GM04503 (cell line): ENCODE results near the gene SLC8A2.

Source experiments
- DNase-seq: peaks from one replicate; pipeline ENCODE4 v3.0.0-alpha.2; 2012; ENCODE audit warnings: low read depth

The SLC8A2 gene, protein sequence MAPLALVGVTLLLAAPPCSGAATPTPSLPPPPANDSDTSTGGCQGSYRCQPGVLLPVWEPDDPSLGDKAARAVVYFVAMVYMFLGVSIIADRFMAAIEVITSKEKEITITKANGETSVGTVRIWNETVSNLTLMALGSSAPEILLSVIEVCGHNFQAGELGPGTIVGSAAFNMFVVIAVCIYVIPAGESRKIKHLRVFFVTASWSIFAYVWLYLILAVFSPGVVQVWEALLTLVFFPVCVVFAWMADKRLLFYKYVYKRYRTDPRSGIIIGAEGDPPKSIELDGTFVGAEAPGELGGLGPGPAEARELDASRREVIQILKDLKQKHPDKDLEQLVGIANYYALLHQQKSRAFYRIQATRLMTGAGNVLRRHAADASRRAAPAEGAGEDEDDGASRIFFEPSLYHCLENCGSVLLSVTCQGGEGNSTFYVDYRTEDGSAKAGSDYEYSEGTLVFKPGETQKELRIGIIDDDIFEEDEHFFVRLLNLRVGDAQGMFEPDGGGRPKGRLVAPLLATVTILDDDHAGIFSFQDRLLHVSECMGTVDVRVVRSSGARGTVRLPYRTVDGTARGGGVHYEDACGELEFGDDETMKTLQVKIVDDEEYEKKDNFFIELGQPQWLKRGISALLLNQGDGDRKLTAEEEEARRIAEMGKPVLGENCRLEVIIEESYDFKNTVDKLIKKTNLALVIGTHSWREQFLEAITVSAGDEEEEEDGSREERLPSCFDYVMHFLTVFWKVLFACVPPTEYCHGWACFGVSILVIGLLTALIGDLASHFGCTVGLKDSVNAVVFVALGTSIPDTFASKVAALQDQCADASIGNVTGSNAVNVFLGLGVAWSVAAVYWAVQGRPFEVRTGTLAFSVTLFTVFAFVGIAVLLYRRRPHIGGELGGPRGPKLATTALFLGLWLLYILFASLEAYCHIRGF

GRCh38 chr19:47471733-47472457 is at the start of gene SLC8A2:
SLC8A2 (minus strand) TSS chr19:47471893; CDS start chr19:47466403, 5,490 bp downstream.
- DNase-seq: peak; percentile 8

DNA sequence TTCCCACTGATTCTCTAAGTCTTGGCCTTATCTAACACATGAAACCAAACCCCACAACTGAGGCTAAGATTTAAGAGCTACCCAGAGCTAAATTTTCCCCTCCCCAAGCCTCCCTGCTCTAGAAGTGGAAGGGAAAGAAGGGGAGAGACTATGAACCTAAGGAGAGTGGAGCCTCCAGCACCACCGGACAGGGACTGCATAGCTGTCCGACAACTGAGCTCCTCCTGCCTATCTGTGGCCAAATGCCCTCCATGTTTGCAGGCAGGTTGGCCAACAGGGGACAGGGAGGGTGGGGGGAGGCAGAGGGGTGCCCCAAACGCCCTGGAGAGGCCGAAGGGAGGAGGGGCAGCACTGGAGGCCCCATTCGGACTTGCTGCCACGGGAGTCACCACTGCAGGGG is 49.1 kb upstream of the SLC8A2 start:
- no peak for DNase-seq

DNA sequence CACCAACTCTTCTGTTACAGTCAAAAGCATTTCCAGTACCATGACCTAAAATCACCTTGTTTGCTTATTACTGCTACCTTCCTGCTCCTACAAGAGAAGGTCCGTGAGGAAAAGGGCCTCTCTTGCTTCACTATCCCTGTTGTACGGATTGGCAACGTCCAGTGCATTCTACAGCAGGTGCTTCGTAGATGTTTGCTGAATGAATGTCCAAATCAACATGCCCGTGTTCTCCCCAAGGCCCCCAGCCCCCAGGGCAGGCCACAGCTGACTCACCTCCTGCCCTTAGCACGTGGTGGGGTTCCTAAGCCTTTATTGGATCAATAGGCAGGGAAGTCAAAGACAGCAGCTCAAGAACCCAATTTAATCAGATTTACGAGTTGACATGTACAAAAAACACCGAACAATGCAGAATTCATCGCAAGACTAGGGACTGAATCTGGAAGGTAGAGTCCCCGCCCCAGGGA is 48.7 kb upstream of the SLC8A2 start:
- DNase-seq: no peak

GRCh38 chr19:47518854-47519253 is 47.2 kb upstream of the SLC8A2 start:
- DNase-seq: no peak

DNA sequence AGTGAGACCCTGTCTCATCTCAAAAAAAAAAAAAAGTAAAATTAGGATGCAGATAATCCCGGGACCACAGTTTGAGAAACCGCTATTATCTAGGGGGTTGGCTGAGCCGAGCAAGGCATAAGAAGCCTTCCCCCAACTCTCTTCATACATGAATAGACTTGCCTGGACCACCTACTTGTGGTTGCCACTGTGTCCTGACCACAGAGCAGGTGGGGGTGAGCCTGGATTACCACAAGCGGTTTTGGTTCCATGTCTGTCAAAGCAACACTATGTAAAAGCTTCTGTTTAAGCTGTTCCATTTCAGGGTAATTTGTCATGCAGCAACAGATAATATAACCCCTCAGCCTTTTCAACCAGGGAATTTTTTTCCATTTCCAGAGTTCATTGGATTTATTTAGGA is 46.4 kb upstream of the SLC8A2 start:
- no peak for DNase-seq

DNA sequence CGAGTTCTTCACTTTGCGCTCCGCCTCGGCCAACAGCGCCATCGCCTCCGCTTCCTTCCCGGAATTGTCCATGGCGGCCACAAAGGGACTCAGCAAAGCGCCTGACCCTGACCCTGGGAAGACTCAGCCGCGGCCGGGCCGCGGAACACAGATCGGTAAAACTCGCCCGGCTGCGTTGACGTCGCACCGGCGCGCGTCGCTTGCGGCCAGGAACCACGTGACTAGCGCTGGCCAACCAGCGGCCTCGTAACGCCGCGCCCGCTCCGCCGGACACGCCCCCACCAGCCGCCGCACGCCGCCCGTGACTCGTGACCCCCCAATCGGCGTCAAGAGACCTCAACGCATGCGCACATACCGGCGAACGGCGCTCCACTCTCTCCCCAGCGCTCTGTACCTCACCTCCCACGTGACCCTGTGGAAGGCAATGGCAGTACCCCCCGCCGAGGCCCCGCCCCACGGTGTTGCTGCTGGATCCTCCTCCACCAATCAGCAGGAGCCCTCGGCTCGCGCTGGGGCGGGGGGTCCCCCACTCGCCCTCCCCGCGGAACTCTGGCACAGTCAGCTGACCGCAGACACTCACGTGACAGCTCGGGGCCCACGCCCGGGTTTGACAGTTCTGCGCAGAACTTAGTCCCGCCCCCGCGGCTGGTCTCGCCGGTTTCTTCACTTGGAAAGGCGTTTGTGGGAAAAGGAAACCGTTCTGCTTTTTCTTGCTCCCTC is 43.3 kb upstream of the SLC8A2 start, which contains the start of gene NAPA:
Gene NAPA, minus strand, starts transcription at position 195 of the 720 bp plus-strand sequence. Its CDS starts 123 bp downstream, at position 72.
- DNase-seq: peak; percentile 98

GRCh38 chr19:47514151-47514868 is 42.6 kb upstream of the SLC8A2 start:
- DNase-seq: no peak

DNA sequence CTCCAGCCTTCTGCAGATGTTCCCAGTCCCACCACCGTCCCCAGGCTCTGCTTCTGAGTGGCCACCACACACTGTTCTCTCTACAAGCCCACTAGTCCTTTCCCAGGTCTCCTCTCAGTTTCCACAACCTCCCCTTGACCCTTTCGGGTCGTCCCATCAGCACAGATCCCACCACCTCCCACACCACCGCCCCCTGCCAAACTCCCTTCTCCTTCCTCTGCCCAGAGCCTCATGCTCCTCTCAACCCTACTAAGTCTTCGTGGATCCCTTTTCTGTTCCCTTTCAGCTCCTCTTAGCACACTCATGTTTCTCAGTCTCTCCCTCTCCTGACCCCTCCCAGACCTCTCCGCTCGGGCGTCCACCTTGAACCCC is 41.2 kb upstream of the SLC8A2 start:
- no peak for DNase-seq

- peak; percentile 37 for DNase-seq
Measured at GRCh38 chr19:47512183-47512947, 40.7 kb upstream of the SLC8A2 start.

- no peak for DNase-seq
Measured at GRCh38 chr19:47511681-47512080, 40.0 kb upstream of the SLC8A2 start.

- DNase-seq: no peak
Measured at GRCh38 chr19:47511128-47511517, 39.4 kb upstream of the SLC8A2 start.

- no peak for DNase-seq
Measured at GRCh38 chr19:47510516-47511127, 38.9 kb upstream of the SLC8A2 start.

DNA sequence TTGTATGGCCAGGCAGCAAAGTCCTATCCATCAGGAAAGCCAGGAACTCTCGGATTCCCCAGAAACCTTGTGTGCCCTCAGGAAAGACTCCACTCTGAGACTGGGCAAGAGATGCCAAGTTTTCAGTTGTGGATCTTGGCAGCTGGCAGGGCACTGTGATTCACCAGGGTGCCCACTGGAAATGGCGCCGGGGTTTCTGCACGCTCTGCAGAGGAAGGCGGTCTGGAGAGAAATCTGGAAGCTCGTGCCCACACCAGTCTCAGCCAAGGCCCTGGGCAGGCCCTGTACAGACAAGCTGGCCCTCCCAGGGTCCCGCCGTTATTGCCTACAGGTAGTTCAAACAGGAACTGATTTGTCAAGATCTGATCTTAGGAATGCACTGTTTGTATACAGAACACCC is 38.3 kb upstream of the SLC8A2 start:
- DNase-seq: no peak

DNA sequence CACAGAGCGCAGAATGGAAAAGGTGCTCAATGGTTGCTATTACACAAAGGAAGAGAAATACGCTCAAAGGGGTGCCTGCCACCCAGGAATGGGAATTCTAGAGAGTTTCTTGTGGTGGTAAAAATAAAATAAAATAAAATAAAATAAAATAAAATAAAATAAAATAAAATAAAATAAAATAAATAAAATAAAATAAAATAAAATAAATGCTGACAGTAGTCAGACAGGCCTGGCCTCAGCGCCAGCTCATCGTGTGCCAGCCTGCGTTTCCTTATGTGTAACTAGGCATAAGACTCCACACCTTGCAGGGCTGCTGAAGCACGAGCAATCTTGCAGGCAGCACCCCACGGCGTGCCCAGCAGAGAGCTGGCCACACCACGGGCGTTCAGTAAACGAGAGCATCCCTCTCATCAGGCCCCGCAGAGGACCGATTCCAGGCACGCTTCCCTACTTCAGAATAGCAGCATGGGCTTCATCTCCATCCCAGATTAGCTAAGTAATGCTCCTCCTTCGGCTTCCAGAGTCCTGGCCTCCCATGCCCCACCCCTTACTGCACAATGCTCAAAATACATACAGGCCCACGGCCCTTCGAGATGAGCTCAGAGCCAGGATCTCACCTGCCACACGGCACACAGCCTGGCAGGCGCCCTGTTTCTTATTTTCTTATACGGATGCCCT is 37.6 kb upstream of the SLC8A2 start:
- DNase-seq: no peak

GRCh38 chr19:47508721-47509120 is 37.0 kb upstream of the SLC8A2 start:
- DNase-seq: no peak

DNA sequence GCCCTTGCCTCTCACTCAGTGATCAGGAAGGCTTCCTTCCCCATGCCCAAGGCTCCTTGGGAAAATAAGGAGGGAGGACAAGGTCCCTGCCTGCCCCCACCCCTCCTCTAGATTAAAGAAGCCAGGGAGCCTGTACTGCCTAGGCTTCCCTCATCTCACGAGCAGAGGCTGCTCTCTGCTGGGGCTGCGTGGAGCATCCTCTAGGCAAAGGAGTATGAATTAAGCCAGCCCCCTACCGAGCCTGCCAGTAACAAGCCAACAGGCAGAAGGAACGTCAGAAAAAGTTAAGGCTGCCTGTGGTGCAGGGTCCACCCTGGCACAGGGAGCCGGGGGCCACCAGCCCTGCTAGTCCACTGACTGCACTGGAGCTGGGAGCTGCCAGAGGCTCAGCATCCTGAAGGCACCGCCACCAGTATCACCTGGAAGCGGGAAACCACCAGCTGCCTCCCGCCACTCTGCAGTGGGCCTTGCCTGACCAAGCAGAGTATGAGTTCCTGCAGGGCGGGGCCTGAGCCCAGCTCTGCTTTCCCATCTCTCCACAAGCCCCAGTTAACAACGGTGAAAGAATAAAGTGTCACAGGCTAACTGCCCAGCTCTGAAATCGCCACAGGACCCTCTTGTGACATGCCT is 36.3 kb upstream of the SLC8A2 start:
- DNase-seq: no peak

GRCh38 chr19:47507012-47507411 is 35.3 kb upstream of the SLC8A2 start:
- DNase-seq: no peak

DNA sequence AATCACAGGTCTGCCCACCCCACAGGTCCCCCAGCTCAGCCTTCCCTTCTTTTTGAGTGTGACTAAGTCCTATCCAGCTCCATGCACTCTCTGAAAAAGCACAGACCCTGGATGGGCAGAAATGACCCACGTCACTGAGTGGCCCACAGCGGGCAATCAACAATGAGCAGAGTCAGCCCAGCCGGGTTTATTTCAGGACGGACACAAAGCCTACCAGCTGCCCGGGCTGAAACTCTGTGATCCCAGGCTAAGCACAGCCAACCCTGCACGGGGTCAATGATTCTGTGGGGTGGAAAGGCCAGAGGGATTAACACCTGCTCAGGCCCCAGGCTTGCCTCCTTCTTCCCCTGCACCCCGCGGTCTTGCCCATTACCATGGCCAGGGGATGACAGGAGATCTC is 34.8 kb upstream of the SLC8A2 start:
- DNase-seq: no peak

GRCh38 chr19:47505506-47505905 is 33.8 kb upstream of the SLC8A2 start:
- no peak for DNase-seq
